GM12874 (cell line): ENCODE measurements around the gene SPAG9.

Experiments used
- CTCF ChIP-seq: IDR thresholded peaks from 2 replicates; pipeline ENCODE4 v1.5.1; 2011; ENCODE audit warnings: low read depth, mild to moderate bottlenecking, control low read depth, low read length, moderate library complexity; ENCODE audit not compliant: insufficient read depth

Gene SPAG9

GRCh38 chr17:50957600-50958575 lies 162.8 kb downstream of the SPAG9 start:
- TF ChIP-seq CTCF, result no peak

GRCh38 chr17:50956750-50957523 lies 163.7 kb downstream of the SPAG9 start:
- TF ChIP-seq CTCF, result peak; percentile 84

GRCh38 chr17:50956409-50956749 lies 164.3 kb downstream of the SPAG9 start:
- no peak for TF ChIP-seq CTCF

GRCh38 chr17:50955667-50956120 lies 165.0 kb downstream of the SPAG9 start:
- no peak for TF ChIP-seq CTCF

- no peak for TF ChIP-seq CTCF
Observed at GRCh38 chr17:50955160-50955559, 165.5 kb downstream of the SPAG9 start.

GRCh38 chr17:50954641-50955121 lies 166.0 kb downstream of the SPAG9 start:
- no peak for TF ChIP-seq CTCF
